HL-60/S4 (cell line): ENCODE data around the gene BHLHE40.

Experiments used
- in situ Hi-C: fragments of 300-500 bp; cut with MboI; formaldehyde crosslinking; loops from 2 replicates; pipeline ENCODE4 v1.14.3; 2022; ENCODE audit warnings: low sequenced_read_pairs

BHLHE40 gene

DNA sequence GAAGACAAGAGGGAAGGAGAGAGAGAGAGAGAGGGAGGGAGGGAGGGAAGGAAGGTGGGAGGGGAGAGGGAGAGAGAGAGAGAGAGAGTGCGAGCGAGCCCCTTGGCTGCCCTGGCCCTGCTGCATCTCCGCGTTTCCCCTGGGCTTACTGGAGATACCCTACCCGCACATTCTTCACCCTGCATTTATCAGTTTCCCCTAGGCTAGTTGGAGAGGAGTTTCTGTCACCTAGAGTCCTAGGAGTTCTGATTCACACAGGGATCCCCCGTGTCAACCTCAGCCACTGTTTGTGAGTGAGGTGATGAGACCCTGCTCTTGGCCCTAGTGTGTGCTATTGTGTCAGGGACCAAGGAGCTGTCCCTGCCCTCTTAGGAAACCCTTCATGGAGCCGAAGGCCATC lies 18.7 kb downstream of the BHLHE40 start:
- in situ Hi-C loops, result no loop called here

- in situ Hi-C loops, result no loop called here
Measured at GRCh38 chr3:4999531-5000184, 20.4 kb downstream of the BHLHE40 start.

GRCh38 chr3:5001135-5001534 lies 21.9 kb downstream of the BHLHE40 start:
- in situ Hi-C loops, result no loop called here

GRCh38 chr3:5001805-5002173 lies 22.6 kb downstream of the BHLHE40 start:
- in situ Hi-C loops, result no loop called here

DNA sequence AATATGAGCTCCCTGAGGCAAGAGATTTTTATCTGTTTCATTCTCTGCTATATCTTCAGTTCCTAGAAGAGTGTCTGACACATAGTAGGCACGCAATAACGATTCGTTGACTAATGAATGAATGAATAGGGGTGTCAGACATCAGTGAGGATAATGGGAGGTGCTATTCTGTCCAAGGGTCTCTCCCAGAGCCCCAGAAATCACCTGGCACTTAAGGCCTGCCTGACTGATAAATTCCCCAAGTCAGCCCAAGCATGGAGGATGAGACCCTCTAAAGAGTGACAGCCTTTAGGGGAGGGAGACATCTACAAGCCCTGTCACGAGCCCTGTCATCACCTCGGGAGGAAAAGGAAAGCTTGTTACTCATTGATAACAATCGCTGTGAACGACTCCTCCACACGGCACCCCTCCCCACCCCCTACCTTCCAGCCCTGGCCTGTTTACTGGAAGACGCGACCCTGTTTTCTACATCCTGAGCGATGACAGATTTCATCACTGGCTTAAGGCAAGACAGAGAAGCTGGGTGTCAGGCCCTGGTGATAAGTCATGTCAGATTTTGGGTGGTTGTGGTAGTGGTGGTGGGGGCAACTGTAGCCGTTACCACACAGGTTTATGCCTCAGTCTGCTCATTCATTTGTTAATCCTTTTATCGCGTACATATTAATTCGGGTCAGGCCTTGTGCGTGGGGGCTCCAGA lies 23.1 kb downstream of the BHLHE40 start:
- in situ Hi-C loops, result no loop called here

DNA sequence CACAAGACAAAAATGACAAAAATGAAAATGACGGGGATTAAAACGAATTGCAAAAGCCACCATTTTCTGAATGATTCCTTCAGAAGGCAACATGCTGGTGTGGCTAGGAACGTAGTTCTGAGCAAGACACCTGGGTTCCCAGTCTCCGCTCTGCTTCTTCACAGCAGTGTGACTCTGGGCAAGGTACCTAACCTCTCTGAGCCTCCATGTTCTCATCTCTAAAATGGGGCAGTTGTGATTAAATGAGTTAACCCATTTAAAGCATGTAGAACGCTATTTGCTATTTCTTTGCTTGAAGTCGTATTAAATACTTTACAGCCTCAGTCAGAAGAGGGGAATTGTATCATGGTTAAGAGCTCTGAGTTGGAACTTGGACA lies 23.6 kb downstream of the BHLHE40 start:
- in situ Hi-C loops, result no loop called here

DNA sequence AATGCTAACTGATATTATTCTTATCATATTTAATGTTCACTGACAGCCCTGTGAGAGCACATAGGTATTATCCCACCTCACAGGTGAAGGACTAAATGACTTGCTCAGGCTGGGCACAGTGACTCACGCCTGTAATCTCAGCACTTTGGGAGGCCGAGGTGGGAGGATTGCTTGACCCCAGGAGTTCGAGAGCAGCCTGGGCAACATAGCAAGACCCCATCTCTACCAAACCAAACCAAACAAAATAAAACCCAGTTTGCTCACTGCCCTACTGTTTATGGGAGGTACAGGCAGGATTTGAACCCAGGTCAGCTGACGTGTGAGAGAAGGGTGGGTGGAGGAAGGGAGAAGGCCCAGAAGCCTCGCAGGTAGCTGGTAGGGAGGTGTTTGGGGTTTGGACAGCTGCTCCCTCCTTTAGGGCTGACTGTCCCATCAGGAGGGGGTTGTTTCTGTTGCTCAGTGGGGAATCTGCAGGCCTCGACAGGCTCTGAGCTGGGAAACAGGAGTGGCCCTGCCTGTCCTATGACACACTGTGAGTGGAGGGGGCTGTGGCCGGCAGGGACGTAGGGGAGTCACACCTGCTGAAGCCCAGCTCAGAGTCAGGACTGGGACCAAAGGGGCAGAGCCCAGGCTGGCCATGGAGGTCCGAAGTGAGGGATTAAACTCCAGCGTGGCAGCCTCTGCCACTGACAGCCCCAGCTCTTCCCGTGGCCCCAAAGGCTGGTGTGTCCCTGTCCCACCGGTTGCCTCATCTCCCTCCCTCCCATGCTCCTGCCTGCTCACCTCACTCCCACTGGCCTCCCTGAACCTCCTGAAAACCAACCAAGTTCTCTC lies 25.3 kb downstream of the BHLHE40 start:
- in situ Hi-C loops, result no loop called here

DNA sequence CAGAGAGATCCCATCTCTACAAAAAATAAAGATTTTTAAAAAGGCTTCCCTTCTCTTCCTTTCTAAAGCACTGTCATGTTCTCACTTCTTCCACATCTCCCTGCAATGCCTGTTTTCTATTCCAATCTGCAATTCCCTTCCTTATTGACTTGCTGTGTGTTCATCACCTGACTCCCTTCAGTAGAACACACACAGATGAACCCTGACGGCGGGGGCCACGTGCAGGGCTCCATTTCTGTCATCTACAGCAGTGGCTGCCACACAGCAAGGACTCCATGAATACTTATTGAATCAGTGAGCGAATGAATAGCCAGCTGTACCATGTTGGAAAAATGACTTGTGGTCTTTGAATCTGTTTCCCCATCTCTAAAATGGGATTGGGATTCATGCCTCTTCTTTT lies 26.1 kb downstream of the BHLHE40 start:
- in situ Hi-C loops, result no loop called here

DNA sequence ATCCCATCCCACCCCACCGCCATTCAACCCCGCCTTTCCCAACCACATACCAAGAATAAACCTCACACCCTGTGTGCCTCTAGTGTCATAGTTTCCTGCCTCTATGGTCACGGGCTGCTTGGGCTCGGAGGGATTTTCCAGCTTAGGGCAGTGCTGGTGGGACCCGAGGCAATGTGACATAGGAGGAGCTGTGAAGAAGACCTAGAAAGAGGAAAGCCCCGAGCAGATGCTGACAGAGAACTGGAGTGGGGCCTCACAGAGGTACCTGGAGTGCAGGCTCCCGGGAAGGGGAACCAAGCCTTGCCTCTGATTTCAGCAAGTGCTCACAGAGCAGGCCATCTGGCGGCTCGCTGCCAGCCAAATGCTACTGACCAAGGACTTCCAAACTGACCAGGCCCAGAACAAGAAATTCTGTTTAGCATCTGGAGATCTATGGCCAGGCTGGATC lies 27.5 kb downstream of the BHLHE40 start:
- in situ Hi-C loops, result no loop called here

GRCh38 chr3:5007873-5008272 lies 28.6 kb downstream of the BHLHE40 start:
- in situ Hi-C loops, result no loop called here

GRCh38 chr3:5009506-5010109 lies 30.4 kb downstream of the BHLHE40 start:
- in situ Hi-C loops, result no loop called here

DNA sequence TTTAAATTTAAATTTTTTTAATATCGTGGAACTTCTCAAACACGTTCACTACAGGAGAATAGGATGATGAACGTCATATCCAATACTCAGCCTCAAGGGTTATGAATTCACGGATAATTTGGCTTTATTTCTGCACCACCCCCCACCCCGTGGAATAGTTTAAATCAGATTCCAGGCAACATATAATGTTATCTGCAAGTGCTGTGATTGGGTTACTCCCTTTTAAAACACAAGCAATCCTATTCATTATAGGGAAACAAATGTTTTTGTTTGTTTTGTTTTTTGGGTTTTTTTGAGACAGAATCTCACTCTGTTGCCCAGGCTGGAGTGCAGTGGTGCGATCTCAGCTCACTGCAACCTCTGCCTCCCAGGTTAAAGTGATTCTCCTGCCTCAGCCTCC lies 30.9 kb downstream of the BHLHE40 start:
- in situ Hi-C loops, result no loop called here

GRCh38 chr3:5010706-5011554 lies 31.7 kb downstream of the BHLHE40 start:
- in situ Hi-C loops, result no loop called here

GRCh38 chr3:5011555-5012256 lies 32.5 kb downstream of the BHLHE40 start:
- in situ Hi-C loops, result no loop called here

DNA sequence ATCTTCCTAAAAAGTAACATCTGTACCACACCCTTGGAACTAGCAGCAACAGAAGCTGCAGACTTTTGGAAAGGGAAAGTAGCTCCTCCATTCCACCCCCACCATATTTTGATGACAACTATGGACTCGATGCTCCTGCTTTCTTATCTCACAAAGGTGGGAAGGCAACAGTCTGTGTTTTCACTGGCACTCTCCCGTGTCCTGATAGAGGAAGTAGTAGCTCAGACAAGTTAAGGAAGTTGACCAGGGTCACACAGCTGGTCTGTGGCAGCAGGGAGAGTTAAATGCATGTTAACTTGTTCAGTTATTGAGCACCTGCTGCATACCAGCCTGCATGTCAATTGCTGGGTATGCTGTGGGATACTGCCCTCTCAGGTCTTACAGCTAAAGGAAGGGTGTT lies 33.1 kb downstream of the BHLHE40 start:
- in situ Hi-C loops, result no loop called here

DNA sequence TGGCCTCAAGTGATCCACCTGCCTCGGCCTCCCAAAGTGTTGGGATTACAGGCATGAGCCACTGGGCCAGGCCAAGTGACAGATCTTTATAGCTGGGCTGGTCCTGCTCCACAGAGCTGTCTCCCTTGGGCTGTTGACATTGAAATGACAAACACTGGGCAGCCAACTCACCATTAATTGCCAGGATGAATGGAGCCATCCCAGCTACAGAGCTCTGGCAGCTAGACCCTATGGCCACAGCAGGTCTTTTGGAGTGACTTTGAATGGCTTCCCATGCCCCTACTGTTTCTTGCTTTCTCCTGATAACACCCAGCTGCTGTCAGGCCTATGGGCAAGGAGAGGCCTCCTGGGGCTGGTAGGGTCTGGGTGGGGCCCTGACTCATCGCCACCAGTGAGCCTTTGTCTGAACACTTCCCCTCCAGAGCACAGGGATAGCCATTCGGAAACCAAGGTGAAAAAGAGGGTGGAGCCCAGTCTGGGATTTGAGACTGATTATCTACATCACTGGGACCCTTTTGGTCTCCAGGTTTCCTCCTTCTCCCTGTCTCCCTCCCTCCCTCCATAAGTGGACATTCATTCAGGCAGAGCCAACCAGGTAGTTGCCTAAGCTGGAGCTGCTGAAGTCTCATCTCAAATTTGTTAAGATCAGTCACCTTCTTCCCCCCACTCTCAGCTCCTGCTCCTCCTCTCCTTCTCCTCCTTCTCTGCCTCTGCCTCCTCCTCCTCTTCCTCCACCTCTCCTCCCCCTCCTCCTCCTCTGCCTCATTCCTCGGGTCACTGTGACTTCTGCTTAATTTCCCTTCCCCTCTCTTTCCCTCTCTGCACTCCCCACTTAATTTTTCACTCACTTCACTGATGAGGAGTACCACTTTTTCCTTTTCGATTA lies 34.0 kb downstream of the BHLHE40 start:
- in situ Hi-C loops, result no loop called here

DNA sequence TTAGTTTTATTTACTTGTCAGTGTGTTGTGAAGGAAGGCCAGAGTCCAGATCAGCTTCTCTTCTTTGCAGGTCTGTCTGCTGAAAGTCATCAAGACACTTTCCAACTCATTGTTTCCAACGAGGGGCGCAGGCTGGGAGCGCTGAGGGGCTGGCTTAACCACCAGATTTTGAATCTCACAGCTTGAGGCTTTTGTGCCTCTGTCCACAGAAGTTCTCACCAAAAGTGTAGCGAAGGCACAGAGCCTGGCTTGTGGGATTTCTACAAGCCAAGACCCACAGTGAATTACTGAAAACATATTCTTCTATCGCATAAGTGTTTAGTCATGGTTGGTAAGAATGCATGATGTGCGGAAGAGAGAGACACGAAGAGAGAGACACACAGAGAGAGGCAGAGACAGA lies 35.2 kb downstream of the BHLHE40 start:
- in situ Hi-C loops, result no loop called here

- in situ Hi-C loops, result no loop called here
Measured at GRCh38 chr3:5015056-5015455, 35.8 kb downstream of the BHLHE40 start.
